ENCODE data around the gene NFIB. TPM values are rescaled to one million over a fixed set of nuclear protein-coding genes. Genes with fewer than 3 reads are reported as not detected.

Gene NFIB
- total RNA-seq, 1 donor from 2014 or later, result 11.6 TPM

DNA sequence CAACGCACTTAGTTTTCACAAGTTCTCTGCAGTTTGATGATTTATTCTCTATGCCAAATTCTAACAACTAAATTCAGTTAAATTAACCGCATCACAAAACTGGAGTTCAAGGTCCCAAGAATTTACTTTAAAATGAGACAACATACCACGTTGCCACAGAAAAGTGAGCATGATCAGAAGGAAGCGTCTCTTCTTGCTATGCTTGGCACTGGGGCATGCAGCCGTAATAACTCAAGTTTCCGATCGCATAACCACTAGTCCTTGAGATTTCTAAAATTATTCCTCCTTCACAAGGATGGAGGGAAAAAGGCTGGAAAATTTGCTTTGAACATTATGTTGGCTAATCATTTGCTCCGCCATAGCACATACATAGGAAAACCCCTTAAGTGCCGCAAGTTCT is 13.9 kb downstream of the NFIB start:
- TF ChIP-seq CTCF (IDR thresholded peaks at IDR 0.05; ENCODE audit: insufficient read depth, low read length, severe bottlenecking), result no peak
- Histone ChIP-seq H3K4me3 (ENCODE audit: low read depth, low read length) (no peak overlapping the region), H3K27me3 (ENCODE audit: control insufficient read depth, insufficient read depth, low read length) (no peaks in the 10 kb centered on the region), H3K36me3 (ENCODE audit: control insufficient read depth, insufficient read depth, low read length) (peaks cover 1% of the 10 kb centered on the region)
- DNase-seq (ENCODE audit: low read depth) (no peak), FAIRE-seq (no peak)

DNA sequence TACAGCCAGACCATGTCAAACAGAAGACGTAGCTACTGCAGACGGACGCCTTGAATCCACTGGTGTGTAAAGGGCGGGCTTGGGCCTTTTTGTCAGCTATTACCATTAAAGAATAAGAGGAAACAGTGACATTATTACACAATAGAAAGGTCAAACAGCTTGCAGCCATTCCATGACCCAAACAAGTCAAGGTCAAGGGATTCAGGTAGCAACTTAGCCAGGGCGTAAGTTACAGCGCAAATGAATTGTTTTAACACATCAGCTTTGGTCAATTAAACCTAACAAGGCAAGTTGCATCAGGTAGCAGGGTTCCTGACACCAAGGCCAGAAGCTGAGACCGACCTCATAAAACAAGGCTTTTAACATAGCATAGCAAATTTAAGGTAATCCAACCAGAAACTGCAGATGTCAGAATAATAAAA is 15.3 kb downstream of the NFIB start:
- DNase-seq (ENCODE audit: low read depth) (no peak), FAIRE-seq (peak; percentile 32)
- no peak for TF ChIP-seq CTCF (IDR thresholded peaks at IDR 0.05; ENCODE audit: insufficient read depth, low read length, severe bottlenecking)
- Histone ChIP-seq H3K4me3 (ENCODE audit: low read depth, low read length) (no peak overlapping the region), H3K27me3 (ENCODE audit: control insufficient read depth, insufficient read depth, low read length) (no peaks in the 10 kb centered on the region), H3K36me3 (ENCODE audit: control insufficient read depth, insufficient read depth, low read length) (peaks cover 1% of the 10 kb centered on the region)

GRCh38 chr9:14296495-14297113 is 17.3 kb downstream of the NFIB start:
- no peak overlapping the region for H3K4me3 ChIP-seq (ENCODE audit: low read depth, low read length)
- FAIRE-seq, result no peak
- DNase-seq (ENCODE audit: low read depth), result no peak
- no peaks in the 10 kb centered on the region for H3K36me3 ChIP-seq (ENCODE audit: control insufficient read depth, insufficient read depth, low read length)
- TF ChIP-seq CTCF (IDR thresholded peaks at IDR 0.05; ENCODE audit: insufficient read depth, low read length, severe bottlenecking), result no peak
- H3K27me3 ChIP-seq (ENCODE audit: control insufficient read depth, insufficient read depth, low read length), result no peaks in the 10 kb centered on the region

DNA sequence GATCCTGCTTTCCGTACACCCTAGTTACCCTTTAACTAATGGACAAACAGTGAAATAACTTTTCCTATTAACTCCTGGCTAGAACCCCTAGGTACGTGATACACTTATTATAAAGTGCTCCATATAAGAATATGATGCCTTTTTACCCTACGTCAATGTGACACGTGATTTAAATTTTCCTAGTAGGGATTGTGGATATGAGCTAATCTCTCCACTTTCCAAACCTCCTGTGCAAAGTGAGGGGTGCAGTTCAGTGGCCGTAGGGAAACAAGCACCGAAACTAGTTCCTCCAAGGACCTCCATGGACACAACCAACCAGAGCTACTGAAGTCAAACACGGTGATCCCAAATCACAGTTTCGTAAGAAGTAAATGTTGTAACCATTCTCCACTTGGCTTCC is 19.3 kb downstream of the NFIB start:
- H3K4me3 ChIP-seq (ENCODE audit: low read depth, low read length), result no peak overlapping the region
- no peaks in the 10 kb centered on the region for H3K36me3 ChIP-seq (ENCODE audit: control insufficient read depth, insufficient read depth, low read length)
- no peak for DNase-seq (ENCODE audit: low read depth)
- TF ChIP-seq CTCF (IDR thresholded peaks at IDR 0.05; ENCODE audit: insufficient read depth, low read length, severe bottlenecking), result no peak
- FAIRE-seq, result no peak
- no peaks in the 10 kb centered on the region for H3K27me3 ChIP-seq (ENCODE audit: control insufficient read depth, insufficient read depth, low read length)

- no peaks in the 10 kb centered on the region for H3K27me3 ChIP-seq (ENCODE audit: control insufficient read depth, insufficient read depth, low read length)
- H3K4me3 ChIP-seq (ENCODE audit: low read depth, low read length), result no peak overlapping the region
- no peaks in the 10 kb centered on the region for H3K36me3 ChIP-seq (ENCODE audit: control insufficient read depth, insufficient read depth, low read length)
- TF ChIP-seq CTCF (IDR thresholded peaks at IDR 0.05; ENCODE audit: insufficient read depth, low read length, severe bottlenecking), result no peak
- no peak for DNase-seq (ENCODE audit: low read depth)
- FAIRE-seq, result no peak
Measured at GRCh38 chr9:14293801-14294200, 20.1 kb downstream of the NFIB start.

GRCh38 chr9:14292181-14292739 is 21.7 kb downstream of the NFIB start:
- H3K4me3 ChIP-seq (ENCODE audit: low read depth, low read length), result no peak overlapping the region
- FAIRE-seq (no peak), DNase-seq (ENCODE audit: low read depth) (no peak)
- H3K36me3 ChIP-seq (ENCODE audit: control insufficient read depth, insufficient read depth, low read length), result no peaks in the 10 kb centered on the region
- TF ChIP-seq CTCF (IDR thresholded peaks at IDR 0.05; ENCODE audit: insufficient read depth, low read length, severe bottlenecking), result no peak
- H3K27me3 ChIP-seq (ENCODE audit: control insufficient read depth, insufficient read depth, low read length), result no peaks in the 10 kb centered on the region

All from bronchial epithelial cell (primary cell).